Measurements from ENCODE around the gene ABCB6.

ABCB6 gene

DNA sequence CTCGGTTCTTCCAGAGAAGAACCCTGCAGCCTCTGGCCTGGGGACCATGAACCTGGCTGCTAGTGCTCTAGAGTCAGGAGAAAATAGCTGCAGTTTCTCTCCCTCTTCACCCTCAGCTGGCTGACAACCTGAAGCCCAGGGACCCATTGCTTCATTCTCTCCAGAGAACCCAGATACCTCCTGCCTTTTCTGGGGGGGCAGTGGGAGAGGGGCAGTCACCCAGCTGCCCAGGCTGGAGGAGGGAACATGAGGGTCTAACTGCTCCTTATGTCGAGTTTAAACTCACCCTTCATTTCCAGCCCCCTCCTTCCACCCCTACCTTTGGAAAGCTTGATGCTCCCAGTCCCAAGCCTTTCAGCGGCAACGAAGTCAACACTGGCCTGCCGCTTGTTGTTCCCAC lies 19.8 kb downstream of the ABCB6 start:
- TF ChIP-seq GATA2 (IDR thresholded peaks at IDR 0.05; ENCODE audit: low read depth, low read length) (no peak), GATA3 (IDR thresholded peaks at IDR 0.05; ENCODE audit: low read depth, low read length) (no peak)

DNA sequence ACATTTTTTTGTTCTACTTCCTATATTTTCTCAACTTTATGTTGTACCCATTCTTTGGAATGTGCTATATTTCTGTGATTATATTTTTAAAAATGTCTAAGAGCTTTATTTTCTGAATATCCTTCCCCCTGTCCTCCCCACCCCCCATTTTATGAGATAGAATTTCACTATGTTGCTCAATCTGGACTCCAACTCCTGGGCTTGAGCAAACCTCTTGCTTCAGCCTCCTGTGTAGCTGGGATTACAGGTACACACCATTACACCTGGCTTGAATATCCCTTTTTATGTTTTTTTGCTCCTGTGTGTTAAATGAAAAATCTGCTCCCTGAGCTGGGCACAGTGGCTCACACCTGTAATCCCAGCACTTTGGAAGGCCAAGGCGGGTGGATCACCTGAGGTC lies 21.4 kb downstream of the ABCB6 start:
- TF ChIP-seq GATA2 (IDR thresholded peaks at IDR 0.05; ENCODE audit: low read depth, low read length) = no peak
- no peak for TF ChIP-seq GATA3 (IDR thresholded peaks at IDR 0.05; ENCODE audit: low read depth, low read length)

DNA sequence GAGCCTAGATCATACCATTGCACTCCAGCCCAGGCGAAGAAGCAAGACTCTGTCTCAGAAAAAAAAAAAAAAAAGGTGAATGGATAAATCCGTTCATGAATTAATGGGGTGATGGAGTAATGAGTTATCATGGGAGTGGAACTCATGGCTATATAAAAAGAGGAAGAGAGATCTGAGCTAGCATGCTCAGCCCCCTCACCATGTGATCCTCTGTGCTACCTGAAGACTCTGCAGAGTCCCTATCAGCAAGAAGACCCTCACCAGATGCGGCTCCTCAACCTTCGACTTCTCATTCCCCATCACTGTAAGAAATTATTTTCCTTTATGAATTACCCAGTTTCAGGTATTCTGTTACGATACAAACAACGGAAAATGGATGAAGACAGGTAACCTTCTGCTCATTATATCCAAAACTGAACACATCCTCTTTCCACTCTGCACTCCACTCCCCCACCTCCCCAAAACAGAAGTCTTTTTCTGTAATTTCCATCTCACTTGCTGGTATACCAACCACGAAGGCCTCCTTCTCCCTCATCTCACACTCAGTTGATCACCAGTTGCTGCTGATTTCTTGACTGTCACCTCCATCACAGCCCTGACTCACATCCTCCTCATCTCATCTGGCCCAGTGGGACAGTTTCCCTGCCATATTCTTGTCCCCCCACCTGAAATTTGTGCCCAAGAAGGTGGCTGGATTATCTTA lies 31.9 kb downstream of the ABCB6 start:
- TF ChIP-seq GATA3 (IDR thresholded peaks at IDR 0.05; ENCODE audit: low read depth, low read length) (no peak), GATA2 (IDR thresholded peaks at IDR 0.05; ENCODE audit: low read depth, low read length) (no peak)

DNA sequence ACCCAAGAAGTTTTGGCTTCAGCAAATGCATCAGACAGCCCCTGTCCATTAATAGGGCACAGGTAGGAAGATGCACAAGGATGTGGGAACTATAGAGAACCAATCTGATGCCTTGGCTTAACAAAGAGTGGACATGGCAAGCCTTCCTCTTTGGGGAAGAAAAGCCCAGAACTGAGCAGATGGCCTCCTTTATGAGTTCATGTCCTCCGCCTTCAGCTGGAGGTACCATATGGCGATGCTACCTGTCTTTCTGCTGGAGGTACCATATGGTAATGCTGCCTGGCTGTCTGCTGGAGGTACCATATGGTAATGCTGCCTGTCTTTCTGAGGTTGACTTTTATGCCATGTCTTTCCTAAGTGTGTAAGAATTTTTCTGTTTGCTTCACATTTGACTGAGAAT lies 34.6 kb downstream of the ABCB6 start:
- TF ChIP-seq GATA3 (IDR thresholded peaks at IDR 0.05; ENCODE audit: low read depth, low read length) (no peak), GATA2 (IDR thresholded peaks at IDR 0.05; ENCODE audit: low read depth, low read length) (no peak)

DNA sequence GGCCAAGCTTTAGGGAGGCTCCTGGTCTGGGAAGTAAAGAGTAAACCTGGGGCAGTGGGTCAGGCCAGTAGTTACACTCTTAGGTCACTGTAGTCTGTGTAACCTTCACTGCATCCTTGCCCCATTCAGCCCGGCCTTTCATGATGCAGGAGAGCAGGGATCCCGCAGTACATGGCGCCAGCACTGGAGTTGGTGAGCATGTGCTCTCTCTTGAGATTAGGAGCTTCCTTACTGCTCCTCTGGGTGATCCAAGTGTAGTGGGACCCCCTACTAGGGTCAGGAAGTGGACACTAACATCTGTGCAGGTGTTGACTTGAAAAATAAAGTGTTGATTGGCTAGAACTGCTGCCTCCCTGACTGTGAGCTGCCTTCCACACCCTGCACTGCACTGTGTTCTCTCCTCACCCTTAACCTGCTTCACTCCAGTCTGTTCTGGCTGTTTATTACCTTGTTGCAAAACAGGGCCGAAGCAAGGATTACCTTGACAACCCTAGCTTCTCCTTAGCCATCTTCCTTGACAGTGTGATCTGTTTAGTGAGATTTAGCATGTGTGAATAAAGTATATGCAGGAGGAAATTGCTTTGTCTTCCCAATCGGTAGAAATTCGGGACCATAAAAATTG lies 35.5 kb downstream of the ABCB6 start:
- no peak for TF ChIP-seq GATA2 (IDR thresholded peaks at IDR 0.05; ENCODE audit: low read depth, low read length)
- no peak for TF ChIP-seq GATA3 (IDR thresholded peaks at IDR 0.05; ENCODE audit: low read depth, low read length)

DNA sequence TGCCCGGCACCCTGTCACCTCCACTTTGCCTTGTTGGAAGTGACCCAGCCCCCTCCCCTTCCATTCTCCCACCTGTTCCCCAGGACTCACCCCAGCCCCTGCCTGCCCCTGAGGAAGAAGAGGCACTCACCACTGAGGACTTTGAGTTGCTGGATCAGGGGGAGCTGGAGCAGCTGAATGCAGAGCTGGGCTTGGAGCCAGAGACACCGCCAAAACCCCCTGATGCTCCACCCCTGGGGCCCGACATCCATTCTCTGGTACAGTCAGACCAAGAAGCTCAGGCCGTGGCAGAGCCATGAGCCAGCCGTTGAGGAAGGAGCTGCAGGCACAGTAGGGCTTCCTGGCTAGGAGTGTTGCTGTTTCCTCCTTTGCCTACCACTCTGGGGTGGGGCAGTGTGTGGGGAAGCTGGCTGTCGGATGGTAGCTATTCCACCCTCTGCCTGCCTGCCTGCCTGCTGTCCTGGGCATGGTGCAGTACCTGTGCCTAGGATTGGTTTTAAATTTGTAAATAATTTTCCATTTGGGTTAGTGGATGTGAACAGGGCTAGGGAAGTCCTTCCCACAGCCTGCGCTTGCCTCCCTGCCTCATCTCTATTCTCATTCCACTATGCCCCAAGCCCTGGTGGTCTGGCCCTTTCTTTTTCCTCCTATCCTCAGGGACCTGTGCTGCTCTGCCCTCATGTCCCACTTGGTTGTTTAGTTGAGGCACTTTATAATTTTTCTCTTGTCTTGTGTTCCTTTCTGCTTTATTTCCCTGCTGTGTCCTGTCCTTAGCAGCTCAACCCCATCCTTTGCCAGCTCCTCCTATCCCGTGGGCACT lies 36.2 kb downstream of the ABCB6 start:
- TF ChIP-seq GATA3 (IDR thresholded peaks at IDR 0.05; ENCODE audit: low read depth, low read length) = no peak
- TF ChIP-seq GATA2 (IDR thresholded peaks at IDR 0.05; ENCODE audit: low read depth, low read length) = no peak

DNA sequence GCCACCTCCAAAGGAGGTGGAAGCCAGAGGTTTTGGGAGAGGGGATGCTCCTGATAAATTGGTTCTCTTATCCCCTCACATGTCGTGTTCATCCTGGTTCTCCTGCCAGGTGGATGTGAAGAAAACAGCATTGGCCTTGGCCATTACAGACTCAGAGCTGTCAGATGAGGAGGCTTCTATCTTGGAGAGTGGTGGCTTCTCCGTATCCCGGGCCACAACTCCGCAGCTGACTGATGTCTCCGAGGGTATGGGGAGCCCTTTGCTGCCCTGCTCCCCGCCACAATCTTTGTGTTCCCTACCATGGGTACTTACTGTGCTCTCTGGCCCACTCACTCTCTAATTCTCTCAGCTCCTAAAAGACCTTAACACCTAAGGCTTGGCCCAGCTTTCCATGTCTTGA lies 37.2 kb downstream of the ABCB6 start:
- TF ChIP-seq GATA3 (IDR thresholded peaks at IDR 0.05; ENCODE audit: low read depth, low read length) (no peak), GATA2 (IDR thresholded peaks at IDR 0.05; ENCODE audit: low read depth, low read length) (no peak)

DNA sequence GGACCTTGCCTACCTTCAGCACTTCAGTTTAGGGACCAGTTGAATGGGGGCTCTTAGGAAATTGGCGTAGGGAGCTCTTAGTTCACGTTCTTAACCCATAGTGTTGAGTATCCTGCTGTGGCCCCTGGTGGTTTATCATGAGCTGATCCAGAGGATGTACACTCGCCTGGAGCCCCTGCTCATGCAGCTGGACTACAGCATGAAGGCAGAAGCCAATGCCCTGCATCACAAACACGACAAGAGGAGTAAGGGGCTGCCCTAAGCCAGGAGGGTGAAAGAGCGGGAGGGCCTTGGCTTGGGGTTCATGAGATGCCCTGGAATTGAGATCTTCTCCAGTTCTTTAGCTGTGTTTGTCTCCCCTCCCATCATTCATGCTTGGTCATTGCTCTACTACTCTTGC lies 37.8 kb downstream of the ABCB6 start:
- no peak for TF ChIP-seq GATA3 (IDR thresholded peaks at IDR 0.05; ENCODE audit: low read depth, low read length)
- TF ChIP-seq GATA2 (IDR thresholded peaks at IDR 0.05; ENCODE audit: low read depth, low read length) = no peak

DNA sequence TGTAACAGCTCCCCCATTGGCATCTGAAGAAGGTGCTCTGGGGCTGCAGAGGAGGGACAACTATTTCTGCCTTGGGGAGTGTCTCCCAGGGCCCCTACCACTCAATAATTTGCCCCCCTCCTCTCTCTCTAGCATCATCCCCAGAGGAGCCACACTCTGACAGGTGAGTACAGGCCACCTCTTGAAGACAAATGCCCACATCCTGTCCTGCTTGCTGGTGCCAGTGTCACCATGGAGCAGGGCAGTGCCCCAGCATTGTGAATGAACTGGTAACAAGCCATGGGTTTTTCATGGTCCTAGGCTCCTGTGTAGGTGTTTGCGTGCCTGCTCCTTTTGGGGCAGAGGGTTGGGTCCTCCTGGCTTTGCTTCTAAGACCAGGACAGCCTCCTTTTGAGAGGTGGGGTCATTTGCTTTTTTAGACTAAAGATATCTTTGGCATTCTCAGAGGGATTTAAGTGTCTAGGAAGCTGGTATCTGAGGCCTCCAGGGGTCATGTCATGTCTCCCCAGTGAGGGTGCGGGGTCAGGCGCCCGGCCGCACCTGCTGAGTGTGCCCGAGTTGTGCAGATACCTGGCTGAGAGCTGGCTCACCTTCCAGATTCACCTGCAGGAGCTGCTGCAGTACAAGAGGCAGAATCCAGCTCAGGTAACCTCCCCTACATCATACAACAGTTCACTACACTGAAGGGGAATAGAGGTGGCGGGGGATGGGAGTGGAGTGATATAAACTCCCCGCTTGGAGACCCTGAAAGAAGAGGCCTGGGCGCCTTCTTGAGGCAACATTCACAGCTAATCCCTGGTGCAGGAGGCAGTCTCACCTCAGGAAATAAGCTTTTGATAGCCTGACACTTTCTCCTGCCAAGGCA lies 38.9 kb downstream of the ABCB6 start:
- TF ChIP-seq GATA3 (IDR thresholded peaks at IDR 0.05; ENCODE audit: low read depth, low read length) = no peak

DNA sequence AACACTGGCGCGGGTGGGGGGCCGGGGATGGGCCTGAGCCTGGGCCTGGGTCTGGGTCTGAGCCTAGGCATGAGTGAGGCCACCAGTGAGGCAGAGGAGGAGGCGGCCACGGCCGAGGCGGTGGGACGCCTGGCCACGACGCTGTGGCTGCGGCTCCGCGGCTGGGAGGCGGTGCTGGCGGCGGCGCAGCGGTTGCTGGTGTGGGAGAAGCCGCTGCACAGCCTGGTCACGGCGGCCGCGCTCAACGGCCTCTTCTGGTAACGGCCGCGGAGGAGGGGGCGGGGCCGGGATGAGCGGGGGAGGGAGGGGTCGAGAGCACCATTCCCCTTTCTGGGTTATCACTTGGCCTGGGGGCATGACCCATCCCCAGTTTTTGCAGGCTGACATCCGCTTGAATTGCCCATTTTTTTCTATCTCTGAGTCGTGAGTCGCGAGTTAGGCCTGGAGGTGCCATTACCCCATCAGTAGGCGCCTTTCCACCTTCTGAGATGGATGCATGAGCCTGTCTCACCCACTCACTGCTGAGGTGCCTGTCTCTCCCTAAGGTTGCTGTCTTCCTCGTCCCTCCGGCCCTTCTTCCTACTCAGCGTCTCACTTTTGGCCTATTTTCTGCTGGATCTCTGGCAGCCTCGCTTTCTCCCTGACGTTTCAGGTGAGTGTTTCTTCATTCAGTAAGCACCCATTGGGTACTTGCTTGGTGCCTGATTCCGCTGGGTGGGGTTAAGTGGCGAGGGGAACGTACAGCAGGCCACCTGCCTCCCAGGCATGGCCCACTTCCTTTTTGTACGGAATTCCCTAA lies 40.2 kb downstream of the ABCB6 start:
- no peak for TF ChIP-seq GATA2 (IDR thresholded peaks at IDR 0.05; ENCODE audit: low read depth, low read length)
- no peak for TF ChIP-seq GATA3 (IDR thresholded peaks at IDR 0.05; ENCODE audit: low read depth, low read length)

DNA sequence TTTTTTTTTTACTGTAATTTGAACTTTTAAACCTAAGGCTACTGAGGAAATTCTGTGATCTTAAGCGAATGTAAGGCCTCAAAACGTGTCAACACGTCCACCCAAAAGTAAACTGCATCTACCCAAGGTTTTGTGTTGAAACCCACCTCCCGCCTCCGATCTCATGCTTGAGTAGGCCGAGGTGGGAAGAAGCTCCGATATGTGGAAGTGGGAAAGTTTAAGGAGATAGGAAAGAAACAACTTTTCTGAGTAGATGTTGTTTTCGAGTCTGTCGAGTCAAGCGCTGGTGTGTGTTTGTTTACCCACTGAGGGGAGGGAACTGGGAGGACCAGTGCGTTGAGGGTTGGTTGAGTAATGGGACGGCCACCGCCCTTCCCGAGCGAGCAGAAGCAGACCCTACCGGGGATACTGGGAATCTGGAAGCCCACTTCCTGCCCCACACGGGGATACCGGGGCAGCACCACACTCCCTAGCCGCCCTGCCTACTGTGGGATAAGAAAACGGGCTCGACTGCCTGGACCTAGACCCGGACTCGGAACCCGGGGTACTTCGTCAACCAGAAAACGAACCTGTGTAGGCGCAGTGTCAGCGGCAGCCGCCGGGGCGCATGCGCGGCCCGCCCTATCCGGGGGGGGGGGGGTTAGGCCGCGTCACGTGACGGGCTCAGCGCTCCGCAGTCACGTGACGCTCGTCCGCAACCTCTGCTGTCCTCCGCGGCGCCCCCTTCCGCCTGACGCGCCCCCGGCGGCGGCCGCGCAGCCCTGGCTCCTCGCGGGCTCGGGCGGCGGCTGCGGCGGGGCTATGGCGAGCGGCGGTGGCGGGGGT lies 41.0 kb downstream of the ABCB6 start, which contains the start of gene RETREG2:
Gene RETREG2, plus strand, starts transcription at position 724 of the 825 bp plus-strand sequence. Its CDS starts 78 bp downstream, at position 802.
- TF ChIP-seq GATA2 (IDR thresholded peaks at IDR 0.05; ENCODE audit: low read depth, low read length) (no peak; the same call in 1 of the 2 replicates), GATA3 (IDR thresholded peaks at IDR 0.05; ENCODE audit: low read depth, low read length) (no peak)

DNA sequence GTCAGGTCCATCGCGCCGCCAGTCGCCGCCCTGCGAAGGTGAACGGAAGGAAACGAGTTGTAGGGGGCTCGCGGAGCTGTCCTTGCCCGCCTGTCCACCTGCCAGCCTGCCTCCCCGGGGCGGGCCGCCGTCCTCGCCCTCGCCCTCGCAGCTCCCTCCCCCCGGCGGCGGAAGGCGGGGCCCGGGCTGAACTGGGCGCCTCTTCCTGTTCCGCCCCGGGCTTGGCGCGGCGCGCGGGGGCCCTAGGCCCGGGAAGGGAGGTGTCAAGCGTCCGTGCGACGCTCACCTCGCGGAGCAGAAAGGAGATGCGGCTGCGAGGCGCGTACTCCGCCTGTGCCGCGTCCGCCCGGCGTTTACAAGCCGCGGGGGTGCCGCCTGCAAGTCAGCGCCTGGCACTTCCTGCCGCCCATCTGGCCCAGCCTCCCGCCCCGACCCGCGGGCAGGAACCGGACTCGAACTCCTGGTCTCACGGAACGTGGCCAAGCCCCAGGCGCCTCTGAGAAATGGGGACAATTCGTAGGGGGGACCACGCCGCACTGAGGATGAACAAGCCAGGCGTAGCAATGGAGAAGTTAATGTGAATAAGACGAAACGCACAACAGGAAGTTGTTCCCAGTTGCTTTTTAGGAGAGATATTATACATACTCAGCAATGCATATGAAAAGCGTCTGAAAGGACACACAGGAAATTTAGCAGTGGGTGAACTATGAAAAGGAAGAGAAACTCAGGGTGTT lies 41.8 kb downstream of the ABCB6 start, which contains the start of gene CNPPD1:
Gene CNPPD1, minus strand, starts transcription at position 108 of the 734 bp plus-strand sequence. Its CDS starts 97 bp downstream, at position 11.
- TF ChIP-seq GATA2 (IDR thresholded peaks at IDR 0.05; ENCODE audit: low read depth, low read length) (no peak), GATA3 (IDR thresholded peaks at IDR 0.05; ENCODE audit: low read depth, low read length) (no peak)
